NOMO-1 treated with dmso at 0.1 percent for 144 hours (cell line): Measurements from ENCODE around the gene GGA2.
"Not testable (repeated sequence)": the region's sequence is repeated elsewhere in the genome, so short reads cannot be mapped to it uniquely, and the experiment has no call there.

ENCODE experiments used
- DNase-seq: peaks from one replicate; lab custom pipeline; 2025; ENCODE audit not compliant: unreplicated experiment; lab: John Stamatoyannopoulos, UW

GGA2 gene

GRCh38 chr16:23504453-23505179 is 5.7 kb downstream of the GGA2 start:
- no peak for DNase-seq

- no peak for DNase-seq
Observed at GRCh38 chr16:23504076-23504452, 6.2 kb downstream of the GGA2 start.

GRCh38 chr16:23502466-23502865 is 7.8 kb downstream of the GGA2 start:
- no peak for DNase-seq

GRCh38 chr16:23501291-23501690 is 9.0 kb downstream of the GGA2 start:
- no peak for DNase-seq

DNA sequence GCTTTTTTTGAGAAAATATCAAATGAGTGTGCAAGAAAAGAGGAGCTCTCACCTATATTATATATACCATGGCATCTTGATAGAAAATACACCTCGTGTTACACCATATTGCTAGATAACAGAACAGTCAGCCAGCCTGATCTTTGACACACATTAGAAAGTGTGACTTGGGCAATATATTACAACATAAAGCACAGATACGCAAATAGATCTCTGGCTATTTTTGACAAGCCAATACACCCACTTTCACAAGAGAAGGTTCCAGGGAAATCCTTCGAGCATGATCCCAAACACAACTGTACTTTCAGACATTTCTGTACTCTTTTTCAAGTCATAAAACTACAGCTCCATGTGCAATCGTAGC is 9.4 kb downstream of the GGA2 start:
- DNase-seq, result no peak

DNA sequence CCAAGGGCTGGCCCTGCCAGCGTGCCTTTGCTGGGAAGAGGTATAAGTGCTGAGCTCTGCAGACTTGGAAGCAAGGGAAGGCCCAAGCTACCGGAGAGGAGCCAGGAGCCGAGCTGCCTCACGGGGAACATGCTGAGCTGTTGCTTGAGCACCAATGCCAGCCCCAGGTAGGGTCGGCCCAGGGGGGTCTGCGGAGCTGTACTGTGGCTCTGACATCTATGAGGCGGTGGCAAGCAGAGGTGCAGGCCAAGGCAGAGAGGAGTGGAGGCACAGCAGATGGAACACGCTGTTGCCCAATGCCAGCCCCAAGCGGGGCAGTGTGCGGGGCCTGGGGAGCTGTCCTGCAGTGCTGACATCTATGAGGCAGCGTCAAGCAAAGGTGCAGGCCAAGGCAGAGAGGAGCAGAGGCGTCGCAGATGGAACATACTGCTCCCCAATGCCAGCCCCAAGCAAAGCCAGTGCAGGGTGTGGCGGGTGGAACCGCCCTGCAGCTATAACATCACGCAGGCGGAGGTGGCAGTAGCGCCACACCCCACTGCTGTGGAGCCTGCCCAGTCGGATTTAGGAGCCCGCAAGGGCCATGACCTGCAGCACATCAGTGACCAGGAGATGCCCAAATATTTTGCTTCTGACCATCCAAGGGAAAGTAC is 10.0 kb downstream of the GGA2 start:
- no peak for DNase-seq

DNA sequence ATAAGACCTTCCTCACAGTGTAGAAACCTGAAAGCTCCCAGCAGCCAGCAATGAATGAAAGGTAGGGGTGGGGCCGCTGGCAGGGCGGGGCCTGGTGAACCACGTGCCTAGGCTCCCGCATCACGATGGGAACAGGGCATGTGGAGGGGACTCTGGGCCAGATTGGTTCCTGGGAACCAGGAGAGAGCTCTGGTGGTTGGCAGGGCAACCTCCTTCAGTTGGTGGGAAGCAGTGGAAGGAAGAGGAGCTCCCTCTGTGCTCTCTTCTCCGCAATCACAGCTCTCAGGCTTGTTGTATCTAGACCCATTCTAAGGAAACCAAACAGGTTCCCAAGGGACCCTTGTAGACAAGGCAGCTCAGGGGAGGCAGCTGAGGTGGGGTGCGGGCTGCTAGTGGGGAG is 10.5 kb downstream of the GGA2 start:
- DNase-seq, result no peak

GRCh38 chr16:23498863-23499262 is 11.4 kb downstream of the GGA2 start:
- DNase-seq, result no peak

GRCh38 chr16:23497543-23497868 is 12.8 kb downstream of the GGA2 start:
- DNase-seq, result no peak

- DNase-seq, result no peak
Observed at GRCh38 chr16:23496821-23497542, 13.3 kb downstream of the GGA2 start.

DNA sequence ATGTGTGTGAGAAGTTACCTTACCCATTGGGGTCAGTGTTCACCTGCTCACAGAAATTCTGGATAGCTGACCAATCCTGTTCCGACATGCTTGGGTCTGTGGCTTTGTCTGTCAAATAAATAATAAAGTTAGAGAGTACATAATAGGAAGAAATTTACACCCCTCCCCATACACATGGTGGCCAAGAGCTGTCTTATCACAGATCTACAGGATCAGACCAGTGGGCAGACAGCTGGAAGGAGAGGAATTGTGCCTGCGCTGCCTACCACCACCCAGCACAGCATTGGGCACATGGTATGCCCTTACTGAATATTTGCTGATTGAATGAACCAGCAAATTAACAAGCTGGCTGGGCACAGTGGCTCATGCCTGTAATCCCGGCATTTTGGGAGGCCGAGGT is 14.6 kb downstream of the GGA2 start:
- no peak for DNase-seq

DNA sequence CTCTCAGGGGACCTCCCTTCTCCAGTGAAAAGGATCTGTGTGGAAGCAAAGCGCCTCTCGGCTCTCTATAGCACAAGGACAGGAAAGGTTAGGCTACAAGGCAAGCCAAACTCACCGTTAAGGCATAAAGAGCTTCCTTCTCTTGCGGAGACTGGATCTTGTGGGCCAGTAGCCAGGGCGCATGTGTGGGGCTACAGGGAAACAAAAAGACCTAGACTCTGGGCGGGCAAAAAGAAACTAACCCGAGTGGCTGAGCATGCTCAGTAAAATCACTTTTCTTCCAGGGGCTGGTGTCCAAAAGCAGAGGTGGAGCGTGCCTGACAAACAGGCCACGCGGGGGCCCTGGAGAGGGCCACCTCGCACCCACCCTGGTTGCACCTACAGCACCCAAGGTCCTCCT is 16.1 kb downstream of the GGA2 start:
- no peak for DNase-seq

DNA sequence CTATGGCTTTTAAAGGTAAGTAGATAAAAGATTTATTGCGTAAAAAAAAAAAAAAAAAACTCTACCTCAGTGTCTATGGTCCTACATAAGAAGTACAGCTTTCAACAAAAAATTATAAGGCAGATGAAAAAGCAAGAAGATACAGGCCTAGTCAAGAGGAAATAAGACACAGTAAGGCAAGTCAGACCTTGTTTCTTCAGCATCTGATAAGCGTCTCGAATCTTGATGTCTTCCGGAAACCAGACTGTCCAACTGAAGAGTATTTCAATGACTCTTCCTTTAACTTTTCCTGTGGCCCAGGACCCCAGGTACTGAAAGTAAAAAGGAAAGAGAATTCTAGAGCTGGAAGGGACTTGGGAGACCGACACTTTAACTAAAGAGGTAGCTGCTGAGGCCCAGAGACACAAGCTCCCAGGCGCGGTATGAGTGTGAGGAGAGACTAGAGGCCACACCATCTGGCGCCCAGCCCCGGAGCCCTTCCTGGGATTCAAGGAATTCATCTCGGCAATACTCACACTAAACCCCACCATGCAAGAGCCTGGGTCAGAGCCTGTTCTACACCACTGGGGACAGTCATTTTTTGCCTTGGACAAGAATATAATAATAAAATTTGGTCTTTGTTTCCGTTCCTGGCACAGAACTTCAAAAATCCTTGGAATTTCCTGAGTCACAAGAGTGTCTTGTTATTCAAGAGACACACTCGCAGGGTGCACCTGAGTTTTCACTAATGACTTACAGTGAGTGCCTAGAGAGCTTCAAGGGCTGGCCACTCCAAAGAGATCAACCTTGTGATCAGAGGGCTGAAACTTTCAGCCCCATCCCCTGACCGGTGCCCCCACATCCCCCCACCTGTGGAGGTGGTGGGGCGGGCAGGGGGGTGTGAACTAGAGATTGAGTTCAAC is 18.6 kb downstream of the GGA2 start:
- no peak for DNase-seq

DNA sequence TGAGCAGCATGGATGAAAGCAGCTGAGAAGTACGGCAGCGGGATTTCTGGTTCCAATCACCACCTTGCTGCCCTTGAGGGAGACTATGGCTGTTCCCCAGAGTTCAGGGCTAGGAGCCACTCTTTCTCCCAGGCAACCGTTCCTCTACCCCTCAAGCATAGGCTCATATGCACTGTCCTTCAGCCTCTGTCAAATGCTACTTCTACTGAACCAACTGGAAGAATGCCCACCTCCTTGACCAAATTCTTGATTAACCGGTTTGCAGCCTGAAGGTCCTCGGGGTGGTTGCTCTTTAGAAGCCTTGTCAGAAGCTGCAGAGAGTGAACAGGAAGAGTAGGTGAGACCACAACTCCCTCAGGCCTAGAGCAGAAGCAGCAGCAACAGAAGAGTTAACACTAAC is 23.8 kb downstream of the GGA2 start:
- DNase-seq, result no peak

GRCh38 chr16:23485841-23486240 is 24.5 kb downstream of the GGA2 start:
- no peak for DNase-seq

GRCh38 chr16:23485257-23485614 is 25.1 kb downstream of the GGA2 start:
- DNase-seq, result no peak

DNA sequence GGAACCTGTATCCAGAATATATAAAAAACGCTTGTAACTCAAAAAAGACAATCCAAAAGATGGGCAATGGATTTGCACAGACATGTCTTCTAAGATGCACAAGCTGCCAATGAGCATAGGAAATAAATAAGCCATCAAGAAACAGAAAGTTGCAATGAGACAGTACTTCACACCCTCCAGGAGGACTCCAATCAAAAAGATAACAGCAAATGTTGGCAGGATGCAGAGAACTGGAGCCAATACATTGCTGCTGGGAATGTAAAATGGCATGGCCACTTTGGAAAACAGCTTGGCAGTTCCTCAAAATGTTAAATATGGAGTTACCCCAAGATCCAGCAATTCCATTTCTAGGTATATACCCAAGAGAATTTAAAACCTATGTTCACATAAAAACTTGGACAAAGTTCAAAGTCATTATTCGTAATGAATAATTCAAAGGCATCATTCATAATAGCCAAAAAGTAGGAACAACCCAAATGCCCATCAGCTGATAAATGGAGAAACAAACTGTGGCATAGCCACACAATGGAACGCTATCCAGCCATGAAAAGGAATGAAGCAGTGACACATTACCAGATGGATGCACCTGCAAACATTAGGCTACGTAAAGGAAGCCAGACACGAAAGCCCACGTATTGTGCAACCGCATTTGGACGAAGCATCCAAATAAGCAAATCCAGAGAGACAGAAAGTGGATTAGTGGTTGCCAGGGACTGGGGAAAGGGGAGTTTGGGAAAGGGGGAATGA is 25.6 kb downstream of the GGA2 start:
- DNase-seq, result no peak

GRCh38 chr16:23483492-23483891 is 26.8 kb downstream of the GGA2 start:
- DNase-seq, result not testable (repeated sequence)

DNA sequence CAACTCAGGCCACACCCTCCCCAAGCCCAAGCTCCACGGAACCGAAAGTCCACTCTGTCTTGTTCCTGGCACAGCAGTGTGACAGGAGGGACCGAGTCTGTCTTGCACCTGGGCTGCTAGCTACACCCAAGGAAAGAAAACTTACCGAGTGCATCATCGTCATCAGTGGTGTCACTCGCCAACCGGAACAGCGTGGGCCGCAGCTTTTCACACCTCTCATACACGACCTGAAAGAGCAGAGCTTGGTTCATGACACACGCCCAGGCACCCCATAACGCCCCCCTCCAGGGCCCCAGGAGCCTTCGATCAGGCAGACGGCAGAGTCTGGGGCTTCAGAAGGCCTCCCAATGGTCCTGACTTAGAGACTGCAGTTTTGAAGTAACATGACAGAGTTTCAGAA is 27.5 kb downstream of the GGA2 start:
- DNase-seq, result no peak

DNA sequence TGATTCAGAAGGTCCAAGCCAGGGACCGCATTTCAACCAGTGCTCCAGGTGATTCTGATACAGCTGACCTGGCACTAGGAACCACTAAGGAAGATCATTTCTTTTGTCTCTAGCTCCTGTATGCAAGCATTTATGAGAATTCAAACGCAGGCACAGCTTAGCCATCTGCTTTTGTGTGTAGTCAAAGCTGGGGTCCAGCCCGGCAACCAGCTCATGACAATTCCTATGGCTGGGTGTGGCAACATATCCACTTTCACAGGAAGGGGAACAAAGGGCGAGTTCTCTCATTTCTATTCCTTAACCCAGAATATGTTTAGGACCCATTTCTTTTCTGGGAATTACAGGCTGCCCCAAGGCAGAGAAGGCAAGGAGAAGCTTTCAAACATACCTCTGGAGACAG is 30.0 kb downstream of the GGA2 start:
- DNase-seq, result no peak

DNA sequence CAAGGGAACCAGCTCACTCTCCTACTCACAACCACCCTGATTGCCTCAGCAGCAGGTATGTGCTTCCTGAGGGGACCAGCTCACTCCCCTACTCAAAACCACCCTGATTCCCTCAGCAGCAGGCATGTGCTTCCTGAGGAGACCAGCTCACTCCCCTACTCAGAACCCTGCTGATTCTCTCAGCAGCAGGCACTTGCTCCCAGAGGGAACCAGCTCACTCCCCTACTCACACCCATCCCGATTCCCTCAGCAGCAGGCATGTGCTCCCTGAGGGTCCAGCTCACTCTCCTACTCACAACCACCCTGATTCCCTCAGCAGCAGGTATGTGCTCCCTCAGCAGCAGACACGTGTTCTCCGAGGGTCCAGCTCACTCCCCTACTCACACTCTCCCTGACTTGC is 31.2 kb downstream of the GGA2 start:
- no peak for DNase-seq
